Stimulated activated CD4-positive, alpha-beta T cell treated with anti-CD3 and anti-CD28 coated beads, Interleukin-4, amount 100 ng/mL, for 24 hours (primary cell): ENCODE results near the gene VIPR2.

Source experiments
- DNase-seq: peaks from one replicate; pipeline ENCODE4 v3.0.0-alpha.2; 2020

Gene VIPR2

DNA sequence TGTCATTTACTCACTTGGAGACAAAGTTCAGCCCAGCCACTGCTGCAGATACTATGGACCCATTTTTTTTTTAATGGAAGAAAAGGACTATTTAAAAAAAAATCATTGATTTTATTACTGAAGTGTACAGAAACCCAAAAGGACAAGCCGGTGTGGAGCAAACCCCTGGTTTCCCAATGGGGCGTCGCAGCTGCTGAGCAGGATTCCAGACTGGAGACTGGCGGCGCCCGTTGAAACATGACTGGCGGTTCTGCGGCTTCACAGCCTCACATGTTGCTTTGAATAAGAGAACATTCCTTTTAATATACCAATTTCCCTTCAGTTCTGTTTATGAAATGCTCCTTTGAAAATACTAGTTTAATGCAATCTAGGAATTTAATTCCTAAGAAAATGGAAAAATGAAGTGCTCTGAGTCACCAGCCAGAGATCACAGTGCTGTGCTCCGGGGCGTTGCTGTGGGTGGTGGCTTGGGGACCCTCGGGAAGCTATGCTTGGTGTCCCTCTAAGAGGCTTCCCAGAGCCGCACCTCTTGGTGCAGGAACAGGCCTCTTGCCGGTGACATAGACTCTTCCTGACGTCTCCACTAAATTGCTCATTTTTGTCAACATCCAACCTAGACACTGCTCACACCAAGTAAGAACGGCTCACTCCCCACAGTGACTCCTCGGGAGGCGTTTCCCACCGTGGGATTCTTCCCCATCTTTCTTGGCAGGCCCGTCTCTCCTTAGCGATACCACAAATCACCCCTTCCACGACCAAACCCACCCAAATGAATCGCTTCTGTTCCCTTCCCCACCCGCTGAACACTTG, 12.0 kb upstream of the VIPR2 start:
- DNase-seq, result no peak

DNA sequence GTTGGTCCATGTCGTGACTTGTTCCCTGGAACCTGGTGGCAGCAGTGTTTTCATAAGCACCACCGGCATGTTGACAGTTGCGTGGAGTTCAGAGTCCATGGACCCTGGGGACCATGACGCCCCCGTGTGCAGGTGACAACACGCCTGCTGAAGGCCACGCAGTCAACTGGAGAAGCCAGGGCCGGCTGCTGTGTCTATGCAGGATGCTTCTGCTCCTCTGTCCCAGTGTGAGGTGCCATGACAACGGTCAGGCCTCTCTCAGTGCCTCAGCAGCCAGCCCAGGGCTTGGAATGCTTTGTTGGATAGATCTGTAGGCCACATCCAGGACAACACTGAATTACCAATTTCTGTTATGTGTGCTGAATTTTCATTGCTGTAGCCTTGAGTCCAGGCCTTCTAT, 10.7 kb upstream of the VIPR2 start:
- DNase-seq, result no peak

DNA sequence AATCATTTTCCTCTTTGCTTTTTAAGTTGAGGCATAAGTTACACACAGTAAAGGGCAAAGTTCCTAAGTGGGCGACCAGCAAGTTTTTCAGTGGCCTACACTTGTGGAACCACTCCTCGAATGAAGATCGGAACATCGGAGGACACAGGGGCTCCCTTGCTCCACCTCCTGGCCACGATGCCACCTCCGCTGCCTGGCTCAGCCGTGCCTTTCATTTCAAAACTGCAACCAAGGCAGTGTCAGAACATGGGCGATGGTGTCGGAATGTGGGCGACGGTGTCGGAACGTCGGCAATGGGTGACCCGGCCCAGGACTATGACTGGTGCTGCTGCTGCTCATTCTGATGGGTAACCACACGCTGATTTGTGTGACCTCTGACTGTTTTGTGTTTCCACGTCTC, 9.6 kb upstream of the VIPR2 start:
- no peak for DNase-seq

DNA sequence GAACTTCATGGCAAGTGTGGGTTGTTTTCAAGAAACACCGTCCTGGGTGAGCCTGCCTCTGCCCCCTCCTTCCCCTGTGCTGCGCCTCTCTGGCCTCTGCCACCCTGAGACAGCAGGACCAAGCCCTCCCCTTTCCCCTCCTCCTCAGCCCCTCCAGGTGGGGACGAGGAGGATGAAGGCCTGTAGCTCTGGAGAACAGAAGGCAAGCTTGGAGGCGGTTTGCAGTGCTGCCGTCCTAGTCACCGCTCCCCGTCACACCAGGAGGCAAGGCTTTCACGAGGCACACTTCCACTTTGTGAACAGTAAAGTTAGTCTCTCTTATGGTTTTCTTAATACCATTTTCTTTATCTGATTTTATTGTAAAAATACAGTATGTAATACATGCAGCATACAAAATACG, 8.8 kb upstream of the VIPR2 start:
- DNase-seq, result no peak

DNA sequence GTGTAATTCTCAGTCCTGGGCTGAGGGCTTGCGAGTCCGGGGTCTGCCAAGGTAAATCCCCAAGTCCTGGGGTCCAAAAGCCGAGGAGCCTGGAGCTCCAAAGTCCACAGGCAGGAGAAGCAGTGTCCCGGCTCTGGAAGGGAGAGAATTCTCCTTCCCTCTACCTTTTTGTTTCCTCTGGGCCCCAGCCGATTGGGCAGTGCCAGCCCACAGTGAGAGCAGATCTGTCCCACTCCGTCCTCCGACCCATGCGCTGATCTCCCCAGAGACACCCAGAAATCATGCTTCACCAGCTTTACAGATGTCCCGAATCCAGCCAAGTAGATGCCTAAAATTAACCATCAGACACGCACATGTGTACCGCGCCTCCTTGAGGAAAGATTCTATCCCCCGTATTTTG, 8.1 kb upstream of the VIPR2 start:
- no peak for DNase-seq

DNA sequence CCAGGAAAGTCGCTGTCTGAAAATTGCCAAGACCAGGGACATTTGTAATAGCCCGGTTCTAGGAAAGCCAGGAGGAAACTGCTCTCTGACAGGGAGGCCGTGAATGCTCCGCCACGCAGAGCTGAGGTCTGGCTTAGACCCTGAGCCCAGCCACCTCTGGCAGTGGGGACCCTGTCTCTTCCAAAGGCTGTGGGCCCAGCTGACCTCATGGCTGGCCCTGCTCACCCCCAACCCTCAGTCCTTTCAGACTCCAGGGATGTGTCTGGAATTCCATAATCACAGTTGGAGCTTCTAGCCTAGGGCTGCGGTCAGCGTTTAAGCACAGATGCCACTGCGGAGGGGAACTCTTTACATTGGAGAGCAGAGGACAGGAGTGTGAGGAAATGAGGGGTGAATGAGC, 6.6 kb upstream of the VIPR2 start:
- DNase-seq, result no peak

DNA sequence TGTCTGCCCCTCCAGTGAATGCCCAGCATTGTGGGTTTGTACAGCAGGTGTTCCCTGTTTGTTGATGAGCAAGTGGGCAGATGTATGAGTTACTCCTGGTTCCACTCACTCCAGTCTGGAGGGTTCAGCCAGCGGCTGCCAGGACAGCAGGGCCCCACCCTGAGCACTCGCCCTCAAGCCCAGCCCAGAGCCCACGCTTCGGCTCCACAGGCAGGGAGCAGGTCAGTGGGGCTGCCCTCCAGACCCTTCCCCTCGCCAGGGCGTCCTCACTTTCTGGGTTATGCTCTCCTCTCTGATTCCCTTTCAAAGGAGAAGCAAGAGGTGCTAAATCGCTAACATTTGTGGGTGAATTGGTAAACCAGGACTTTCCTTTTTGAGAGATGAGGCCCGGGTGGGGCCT, 4.8 kb upstream of the VIPR2 start:
- DNase-seq, result no peak

DNA sequence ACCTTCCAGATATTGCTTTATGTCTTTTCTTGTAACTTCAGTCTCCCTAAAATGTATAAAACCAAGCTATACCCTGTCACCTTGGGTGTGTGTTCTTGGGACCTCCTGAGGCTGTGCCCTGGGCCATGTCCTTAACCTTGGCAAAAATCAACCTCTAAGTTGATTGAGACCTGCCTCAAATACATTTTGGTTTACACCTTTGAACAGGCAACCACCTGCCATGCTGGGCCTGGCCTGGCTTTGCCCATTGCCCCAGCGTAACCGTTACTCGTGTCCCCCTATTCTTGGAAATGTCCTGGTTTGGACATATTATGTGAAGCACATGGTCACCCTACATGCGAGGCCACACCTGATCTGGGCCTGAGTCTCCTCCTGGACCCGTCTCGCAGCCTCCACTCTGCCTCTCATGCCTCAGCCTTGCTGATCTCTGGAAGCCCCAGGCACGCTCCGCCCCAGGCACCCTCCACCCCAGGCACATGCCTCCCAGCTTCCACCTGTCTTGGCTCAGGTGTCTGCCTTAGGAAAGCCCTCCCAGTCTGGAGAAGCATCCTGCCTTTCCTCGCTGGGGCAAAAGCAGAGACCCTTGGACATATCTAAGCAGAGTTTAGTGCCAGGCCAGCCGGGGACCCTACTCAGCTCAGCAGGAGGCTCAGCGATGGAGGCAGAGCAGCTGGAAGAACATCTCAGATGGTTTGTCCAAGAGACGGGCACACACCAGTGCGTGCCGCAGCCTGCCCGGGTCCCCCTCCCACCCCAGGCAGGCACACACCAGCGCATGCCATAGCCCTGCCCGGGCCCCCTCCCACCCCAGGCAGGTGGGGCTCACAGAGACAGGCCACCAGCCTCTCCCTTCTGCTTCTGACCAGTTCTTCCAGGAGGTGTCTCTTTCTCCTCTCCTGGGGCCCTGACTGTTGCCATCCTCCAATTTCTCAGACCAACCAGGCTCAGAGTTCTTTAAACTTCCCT, 4.0 kb upstream of the VIPR2 start:
- DNase-seq, result no peak

DNA sequence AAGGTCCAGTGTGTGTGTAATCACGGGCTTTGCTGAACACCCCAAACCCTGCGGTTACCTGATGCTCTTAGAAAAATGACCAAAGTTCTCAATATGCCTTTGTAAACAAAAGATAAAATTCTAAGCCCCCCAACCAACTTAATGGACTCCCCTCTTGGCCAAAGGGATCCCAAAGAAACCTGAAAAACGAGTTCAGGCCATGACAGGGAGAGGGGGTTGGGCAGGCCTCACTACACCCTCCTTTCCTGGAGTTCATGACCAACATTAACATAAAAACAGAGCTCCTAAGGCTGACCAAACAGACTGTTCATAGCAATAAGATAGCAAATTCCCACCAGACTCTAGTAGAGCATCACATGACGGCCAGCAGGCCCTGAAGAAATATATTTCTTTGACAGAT, 3.0 kb upstream of the VIPR2 start:
- no peak for DNase-seq

DNA sequence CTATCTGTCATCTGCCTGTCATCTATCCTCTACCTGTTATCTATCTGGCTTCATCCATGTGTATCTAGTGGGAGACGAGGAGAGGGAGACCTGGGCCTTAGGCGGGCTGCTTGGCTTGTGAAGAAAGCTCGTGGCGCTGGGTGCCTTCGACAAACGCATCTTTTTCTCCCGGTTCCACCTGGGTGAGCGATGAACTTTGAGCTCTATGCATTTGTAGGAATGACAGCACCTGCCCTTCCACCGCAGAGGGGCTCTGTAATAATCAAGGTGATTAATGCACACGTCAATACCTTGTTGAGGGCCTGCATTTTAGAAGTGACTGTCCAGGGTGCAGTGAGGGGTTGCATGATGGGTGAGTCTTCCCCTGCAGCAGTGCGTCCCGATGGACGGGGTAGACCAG, 2.6 kb upstream of the VIPR2 start:
- DNase-seq, result no peak

DNA sequence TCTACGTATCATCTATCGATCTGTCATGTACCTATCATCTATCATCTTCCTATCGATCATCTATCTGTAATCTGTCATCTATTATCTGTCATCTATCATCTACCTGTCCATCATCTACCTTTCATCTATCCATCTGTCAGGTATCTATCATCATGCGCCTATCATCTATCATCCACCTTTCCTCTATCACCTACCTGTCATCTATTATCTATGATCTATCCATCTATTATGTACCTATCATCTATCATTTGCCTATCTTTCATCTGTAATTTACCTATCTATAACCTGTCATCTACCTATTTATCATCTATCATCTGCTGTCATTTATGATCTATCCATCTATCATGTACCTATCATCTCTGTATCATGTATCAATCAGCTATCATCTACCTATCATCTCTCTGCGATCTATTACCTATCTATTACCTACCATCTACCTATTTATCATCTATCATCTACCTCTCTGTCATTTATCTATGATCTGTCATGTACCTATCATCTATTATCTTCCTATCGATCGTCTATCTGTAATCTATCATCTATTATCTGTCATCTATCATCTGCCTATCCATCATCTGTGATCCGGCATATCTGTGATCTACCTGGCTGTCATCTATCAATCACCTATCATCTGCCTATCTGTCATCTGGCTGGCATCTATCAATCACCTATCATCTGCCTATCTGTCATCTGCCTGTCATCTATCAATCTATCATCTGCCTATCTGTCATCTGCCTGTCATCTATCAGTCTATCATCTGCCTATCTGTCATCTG, 1.6 kb upstream of the VIPR2 start:
- DNase-seq, result no peak

DNA sequence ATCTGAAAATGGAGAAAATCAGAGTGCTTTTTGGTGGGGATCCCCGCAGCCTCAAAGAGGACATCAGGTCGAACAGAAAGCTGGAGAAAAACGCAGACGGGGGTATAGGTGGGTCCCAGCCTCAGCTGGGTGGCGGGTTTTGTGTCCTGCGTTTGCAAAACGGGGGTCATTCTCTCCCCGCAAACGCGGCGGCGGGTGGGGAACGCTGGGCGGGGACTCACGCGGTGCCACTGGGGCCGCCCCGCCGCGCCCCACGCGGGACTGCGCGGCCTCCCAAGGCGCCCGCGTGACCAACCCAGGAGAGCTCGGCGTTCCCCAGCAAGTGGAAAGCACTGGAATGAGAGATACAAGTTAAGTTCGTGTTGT, 806 bp upstream of the VIPR2 start:
- DNase-seq, result no peak

DNA sequence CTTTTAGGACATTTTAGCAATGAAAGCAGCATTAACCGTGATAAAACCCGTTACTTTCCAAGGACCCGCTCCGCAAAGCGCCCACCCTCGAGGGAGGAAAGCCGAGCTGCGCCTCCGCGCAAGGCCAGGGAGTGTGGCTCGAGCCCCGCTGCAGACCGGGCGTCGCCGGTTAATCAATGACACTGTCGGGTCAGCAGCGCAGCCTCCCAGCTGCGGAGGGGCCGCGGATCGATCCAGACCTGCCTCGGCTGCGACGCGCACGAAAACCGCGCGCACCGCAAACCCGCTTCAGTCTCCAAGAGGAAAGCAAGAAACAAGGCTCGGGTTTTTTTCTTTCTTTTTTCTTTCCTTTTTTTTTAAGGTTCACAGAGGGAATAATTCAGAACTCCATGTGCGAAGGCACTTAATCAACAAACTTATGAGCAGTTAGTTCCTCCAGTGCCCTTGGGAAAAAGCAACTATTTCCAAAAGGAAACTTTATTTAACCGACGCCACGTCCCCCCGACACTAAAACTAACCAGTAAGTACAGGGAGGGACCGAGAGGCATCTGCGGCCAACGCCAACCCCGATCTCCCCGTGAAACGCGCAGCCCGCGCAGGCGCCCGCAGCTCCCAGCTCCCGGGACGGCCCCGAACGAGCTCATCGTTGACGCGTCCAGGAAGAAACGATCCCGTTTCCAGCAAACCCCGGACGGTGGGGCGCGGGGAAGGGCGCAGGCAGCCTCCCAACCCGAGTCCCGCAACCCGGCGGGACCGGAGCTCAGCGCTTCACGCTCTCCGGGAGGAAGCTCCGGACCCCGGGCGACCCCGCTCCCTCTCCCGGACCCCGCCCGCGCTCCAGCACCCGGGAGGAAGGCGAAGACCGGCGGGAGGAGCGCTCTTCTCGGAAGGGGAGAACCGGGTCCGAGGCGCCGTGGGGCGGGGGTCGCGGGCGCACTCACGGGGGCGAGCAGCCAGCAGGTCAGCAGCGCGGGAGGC, 598 bp downstream of the VIPR2 start:
- no peak for DNase-seq

DNA sequence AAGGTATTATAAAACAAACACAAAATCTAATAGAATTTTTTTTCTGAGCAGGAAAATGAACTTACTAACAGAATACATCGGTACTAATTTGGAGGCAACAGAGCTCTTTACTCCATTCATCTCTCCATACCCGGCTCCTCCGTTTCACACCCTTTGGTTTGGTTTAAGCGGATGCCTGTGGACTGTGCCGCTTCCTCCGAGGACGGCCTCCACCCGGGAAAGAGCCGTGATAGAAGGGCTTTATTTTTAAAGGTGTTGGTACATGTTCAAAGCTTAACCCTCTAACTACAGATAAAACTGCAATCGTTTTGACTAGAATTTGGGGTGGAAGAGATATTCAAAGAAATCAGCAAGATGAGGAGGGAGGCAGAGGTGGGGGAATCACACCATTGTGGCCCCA, 1.9 kb downstream of the VIPR2 start:
- DNase-seq, result no peak

DNA sequence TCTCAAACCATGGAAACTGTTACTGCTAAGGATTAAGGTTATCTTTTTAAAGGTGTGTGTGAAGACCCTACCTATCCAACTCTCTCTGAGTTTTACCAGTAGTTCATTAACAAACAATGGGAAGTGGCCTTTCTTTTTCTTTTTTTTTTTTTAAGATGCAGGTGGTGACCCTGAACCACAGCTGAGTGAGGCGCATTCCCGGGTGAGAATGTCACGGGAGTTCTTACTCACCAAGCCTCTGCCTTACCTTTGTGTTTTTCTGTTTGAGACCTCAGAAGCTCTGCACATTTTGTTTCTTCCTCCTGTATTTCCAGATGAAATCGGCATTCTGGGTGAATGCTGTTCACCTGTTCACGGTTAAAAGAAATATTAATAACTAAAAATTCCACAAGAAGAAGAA, 2.5 kb downstream of the VIPR2 start:
- no peak for DNase-seq

DNA sequence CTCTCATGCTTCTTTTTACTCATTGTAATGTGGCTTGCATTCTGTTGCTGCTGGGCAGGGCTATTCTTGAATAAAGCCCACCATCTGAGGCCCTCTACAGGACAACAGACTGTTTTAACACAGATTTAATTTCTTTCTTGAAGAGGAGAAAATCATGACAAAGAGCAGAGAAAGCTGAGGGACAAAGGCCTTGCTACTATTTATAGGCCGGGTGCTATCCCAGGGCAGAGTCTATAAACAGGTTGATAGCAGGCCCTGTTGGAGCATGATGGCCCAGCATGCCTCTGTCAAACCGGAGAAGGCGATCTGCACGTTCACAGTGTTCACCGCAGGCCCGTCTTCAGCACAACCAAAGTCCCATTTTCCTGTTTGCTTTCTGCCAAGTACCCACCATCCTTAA, 3.0 kb downstream of the VIPR2 start:
- DNase-seq, result no peak

DNA sequence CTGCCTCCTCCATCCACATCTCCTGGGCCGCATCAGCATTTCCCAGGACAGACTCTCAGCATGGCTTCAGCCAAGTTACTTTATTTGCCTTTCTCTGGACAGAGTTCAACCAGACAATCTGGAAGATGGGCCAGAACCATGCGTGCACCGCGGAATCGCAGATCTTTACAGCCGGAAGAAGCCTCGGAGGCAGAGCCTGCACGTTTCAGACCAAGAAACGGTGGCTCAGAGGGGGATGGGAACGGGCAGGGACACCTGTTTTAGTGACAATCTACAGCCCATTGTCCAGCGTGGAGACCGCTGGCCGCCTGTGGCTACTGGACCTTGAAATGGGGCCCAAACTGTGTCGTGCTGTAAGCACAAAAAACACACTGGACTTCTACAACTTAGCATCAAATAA, 3.5 kb downstream of the VIPR2 start:
- DNase-seq, result no peak

DNA sequence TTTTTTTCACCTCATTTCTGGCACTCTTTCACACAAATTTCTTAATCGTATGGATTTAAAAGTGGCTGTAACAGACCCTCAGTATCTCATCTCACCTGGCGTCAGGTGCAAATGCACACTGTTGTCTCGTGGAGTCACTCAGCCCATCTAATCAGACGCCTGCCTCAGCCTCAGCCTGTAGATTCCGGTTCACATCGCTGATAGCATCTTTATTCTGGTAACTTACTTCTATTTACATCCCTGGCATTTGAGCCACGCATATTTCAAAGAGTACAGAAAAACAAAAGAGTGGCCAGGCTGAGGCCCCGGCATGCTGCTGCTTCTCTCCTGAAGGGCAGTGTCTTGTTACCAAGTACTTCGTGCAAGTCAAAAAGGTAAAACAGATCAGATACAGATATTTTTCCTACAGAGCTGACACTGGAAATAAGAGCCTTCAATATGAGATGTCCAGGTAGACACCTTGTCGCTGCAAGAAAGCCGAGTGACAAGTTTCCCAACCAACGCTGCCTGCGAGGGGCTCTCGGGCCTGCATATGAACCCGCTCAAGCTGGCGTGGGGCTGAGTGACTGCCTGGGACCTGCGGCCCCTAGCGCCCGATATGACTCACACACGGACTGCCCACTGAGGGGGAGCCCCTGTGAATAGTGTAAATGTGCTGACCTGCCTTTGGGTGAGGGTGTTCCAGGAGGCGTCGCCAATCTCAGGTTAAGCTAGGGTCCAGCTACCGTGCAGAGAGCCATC, 4.3 kb downstream of the VIPR2 start:
- no peak for DNase-seq

DNA sequence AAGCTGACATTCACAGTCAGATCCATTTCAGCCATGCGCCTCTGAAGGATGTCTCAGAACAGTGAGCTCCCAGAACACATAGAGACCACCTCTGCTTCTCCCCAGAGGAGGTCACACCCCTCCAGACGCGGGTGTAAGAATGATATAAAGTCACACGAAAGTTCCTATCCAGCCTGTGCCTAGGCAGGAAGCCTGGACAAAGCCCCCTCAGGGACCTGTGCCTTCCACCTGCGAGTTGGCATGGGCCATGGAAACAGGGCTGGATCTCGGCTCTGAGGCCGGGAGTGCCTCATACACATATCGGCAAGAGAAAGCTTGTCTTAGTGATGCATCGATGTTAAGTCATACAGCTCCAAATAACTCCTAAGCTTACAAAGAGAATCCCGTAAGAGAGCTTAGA, 5.0 kb downstream of the VIPR2 start:
- no peak for DNase-seq

DNA sequence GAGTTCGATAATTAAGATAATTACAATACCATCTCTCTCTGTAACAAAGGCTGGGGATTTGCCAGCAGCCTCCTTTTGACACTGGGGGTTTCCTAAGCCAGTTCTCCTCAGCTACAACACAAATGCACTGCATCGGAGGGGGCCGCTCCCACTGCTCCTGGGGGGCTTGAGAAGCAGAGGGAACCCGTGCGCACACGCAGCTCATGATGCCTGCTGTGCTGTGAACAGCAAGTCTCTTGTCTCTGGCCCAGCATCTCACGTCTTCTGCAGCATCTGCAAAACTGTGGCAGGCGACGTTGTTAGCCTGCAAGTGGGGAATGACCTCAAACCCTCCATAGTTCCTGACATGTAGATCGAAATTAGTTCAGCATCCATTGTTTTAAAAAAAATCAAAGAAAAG, 5.5 kb downstream of the VIPR2 start:
- no peak for DNase-seq

DNA sequence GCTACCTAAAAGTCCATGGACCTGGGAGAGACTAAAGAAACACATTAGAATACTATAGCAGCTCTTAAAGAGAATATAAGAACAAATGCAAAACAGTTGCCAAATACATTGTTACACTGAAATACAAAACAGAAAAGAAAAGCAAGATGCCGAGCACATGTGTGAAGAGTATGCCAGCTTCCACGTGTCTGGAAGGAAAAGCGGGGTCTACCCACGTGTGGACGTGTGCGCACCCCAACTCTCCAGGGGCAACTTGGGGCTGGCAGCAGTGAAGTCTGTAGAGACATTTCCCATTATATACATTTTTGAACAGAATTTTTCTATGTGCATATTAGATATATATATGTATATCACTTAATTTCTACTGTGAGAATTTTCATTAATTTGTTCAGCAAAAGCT, 6.2 kb downstream of the VIPR2 start:
- no peak for DNase-seq

DNA sequence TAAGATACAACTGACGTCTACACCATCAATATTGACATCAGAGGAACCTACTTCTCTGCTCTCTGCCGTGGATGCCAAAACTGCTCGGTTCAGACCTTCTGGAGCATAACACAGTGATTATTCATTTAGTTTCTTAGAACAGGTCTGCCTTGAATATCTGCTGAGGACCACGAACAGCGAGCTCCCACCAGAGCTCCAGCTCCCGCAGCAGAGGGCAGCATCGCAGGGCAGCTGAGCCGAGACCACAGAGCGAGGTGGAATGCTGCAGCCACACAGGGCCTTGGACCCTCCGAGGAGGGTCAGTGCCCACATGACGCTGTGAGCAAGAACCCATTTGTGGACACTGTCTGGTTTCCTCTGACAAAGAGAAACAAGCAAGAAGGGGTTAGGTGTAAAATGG, 6.8 kb downstream of the VIPR2 start:
- DNase-seq, result no peak
